Colonic mucosa (tissue), 4 donors: ENCODE data around the gene MARK2. TPM values are rescaled to one million over a fixed set of nuclear protein-coding genes. Genes with fewer than 3 reads are reported as not detected.

Experiments used
- DNase-seq: peaks from one replicate; pipeline ENCODE4 v3.0.0-alpha.2; 2020
- H3K27ac ChIP-seq: fragments of 200-600 bp; one replicate; pipeline ENCODE4 v1.8.0; 2021
- H3K27me3 ChIP-seq: fragments of 200-600 bp; one replicate; pipeline ENCODE4 v1.8.0; 2021
- H3K36me3 ChIP-seq: fragments of 200-600 bp; one replicate; pipeline ENCODE4 v1.8.0; 2021
- H3K4me1 ChIP-seq: fragments of 200-600 bp; one replicate; pipeline ENCODE4 v1.8.0; 2021; ENCODE audit warnings: mild to moderate bottlenecking
- H3K4me3 ChIP-seq: fragments of 200-600 bp; one replicate; pipeline ENCODE4 v1.8.0; 2021
- H3K9ac ChIP-seq, 2 donors: one replicate each; pipeline ENCODE4 v1.7.0; 2013; ENCODE audit warnings: control low read depth in 2 of 2, low read depth in 2 of 2, low read length in 2 of 2
- H3K9me3 ChIP-seq: fragments of 200-600 bp; one replicate; pipeline ENCODE4 v1.8.0; 2021
- intact Hi-C: fragments of 100-400 bp; cut with DNase I; formaldehyde crosslinking; loops from one replicate; pipeline ENCODE4 v1.14.1; 2022
- total RNA-seq, 2 donors: library from RNA; stranded (reverse); fragmentation: NEBNext Ultra II Directional in 1 of 2; extraction: Animal tissue kit (Norgen Biotek cat#: 25700) in 1 of 2; gene quantifications; one replicate each; pipeline ENCODE4 v1.2.1, GENCODE V29; 2021
- TF ChIP-seq, protein P1 (sequence below): fragments of 200-600 bp; IDR thresholded peaks from one replicate; pipeline ENCODE4 v1.8.0; 2022; ENCODE audit warnings: antibody characterized with exemption, mild to moderate bottlenecking
- donor health status: healthy.
- donor health status: DM: no; HTN: no; CAD: no.
- donor health status: DM: no; HTN: no; CAD: no.

MARK2 gene
- total RNA-seq, 2 donors from 2014 or later, result 86.8 to 96.8 TPM

DNA sequence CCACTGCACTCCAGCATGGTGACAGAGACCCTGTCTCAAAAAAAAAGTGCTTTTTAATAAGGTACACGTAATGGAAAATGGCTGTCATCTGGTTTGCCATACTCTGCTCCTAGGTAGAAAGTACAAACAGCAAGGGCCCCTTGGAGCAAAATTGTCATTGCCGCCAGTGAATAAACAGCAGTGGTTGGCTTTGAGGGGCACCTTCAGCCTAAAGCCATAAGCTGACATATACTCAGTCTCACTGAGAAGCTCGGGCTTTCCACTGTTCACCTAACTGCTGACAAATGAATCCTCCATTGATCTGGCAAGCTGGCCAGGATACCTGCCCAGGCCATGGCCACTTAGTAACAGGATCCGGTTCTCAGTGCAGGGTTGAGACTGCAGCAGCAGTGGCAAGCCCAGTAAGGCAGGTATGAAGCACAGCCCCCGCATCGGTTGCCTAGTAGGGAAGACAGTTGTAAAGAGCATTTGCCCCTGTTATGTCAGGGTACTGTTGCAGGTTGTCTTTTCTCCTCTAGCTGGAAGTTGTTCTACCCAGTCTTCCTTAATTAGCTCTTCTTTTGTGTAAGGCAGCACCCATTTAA, 38.8 kb downstream of the MARK2 start:
- Histone ChIP-seq H3K27ac (no peak overlapping the region), H3K4me3 (no peak overlapping the region), H3K9ac (no peak overlapping the region), H3K9me3 (no peaks in the 10 kb centered on the region), H3K36me3 (no peaks in the 10 kb centered on the region), H3K27me3 (no peaks in the 10 kb centered on the region), H3K4me1 (peaks cover 18% of the 10 kb centered on the region)
- intact Hi-C loops, result no loop called here
- TF ChIP-seq, protein P1, sequence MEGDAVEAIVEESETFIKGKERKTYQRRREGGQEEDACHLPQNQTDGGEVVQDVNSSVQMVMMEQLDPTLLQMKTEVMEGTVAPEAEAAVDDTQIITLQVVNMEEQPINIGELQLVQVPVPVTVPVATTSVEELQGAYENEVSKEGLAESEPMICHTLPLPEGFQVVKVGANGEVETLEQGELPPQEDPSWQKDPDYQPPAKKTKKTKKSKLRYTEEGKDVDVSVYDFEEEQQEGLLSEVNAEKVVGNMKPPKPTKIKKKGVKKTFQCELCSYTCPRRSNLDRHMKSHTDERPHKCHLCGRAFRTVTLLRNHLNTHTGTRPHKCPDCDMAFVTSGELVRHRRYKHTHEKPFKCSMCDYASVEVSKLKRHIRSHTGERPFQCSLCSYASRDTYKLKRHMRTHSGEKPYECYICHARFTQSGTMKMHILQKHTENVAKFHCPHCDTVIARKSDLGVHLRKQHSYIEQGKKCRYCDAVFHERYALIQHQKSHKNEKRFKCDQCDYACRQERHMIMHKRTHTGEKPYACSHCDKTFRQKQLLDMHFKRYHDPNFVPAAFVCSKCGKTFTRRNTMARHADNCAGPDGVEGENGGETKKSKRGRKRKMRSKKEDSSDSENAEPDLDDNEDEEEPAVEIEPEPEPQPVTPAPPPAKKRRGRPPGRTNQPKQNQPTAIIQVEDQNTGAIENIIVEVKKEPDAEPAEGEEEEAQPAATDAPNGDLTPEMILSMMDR, result no peak
- DNase-seq, result no peak

DNA sequence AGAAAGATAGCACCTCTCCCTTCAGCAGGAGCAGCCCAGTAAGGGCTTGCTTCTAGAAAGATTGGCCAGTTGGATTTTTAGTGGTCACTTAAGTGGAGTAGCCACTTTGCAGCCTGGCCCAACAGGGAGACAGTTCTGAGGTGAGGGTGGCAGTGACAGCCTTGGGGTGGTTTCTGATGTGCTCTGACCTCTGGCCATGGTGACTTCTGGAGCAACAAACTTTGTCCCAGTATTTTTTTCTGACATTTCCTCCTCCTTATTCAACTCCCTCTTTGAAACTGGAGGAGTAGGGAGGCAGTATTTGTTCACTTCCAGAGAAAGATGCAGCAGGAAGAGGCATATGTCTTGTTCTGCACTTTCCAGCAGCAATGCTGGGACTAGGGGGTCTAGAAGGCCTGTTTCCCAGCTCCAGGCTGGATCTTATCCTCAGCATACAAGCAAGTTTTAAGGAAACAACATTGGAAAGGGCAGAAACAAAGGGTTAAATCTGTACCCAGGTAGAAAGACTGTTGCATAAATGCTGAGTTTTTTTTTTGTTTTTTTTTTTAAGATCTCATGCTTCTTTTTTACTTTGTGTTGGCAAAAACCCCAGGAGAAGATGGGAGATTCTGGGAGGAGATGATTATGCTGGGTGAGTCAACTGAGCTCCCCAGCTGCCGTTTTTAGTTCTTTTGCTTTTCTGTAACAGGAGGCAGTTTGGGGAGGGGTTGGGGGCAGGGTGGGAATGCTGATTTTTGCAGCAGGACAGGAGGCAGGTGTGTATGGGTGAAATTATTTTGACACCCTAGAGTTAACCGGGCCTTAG, 40.9 kb downstream of the MARK2 start:
- DNase-seq, result no peak
- H3K4me3 ChIP-seq, result no peak overlapping the region

DNA sequence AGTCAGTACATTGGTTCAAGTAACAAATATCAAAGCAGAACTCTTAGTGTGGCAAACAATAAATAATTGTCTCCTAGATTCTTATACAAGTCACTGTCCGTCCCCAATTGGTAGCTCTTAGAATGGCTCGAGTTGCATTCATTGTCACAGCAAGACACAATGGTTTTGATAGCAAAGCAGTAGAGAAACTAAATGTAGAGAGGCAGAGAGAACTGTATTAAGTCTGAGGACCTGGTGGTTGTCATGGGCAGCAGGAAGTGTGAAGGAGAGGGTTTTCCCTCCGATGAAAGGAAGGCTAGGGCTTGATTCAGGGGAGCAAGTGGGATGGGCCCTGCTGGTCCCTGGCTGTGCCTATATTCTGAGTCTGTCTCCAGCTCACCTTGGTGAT, 41.5 kb downstream of the MARK2 start:
- intact Hi-C loops, result no loop called here
- Histone ChIP-seq H3K9ac (peak overlapping the region in 1 of 2 donors; percentile 7), H3K9me3 (no peaks in the 10 kb centered on the region), H3K27ac (no peak overlapping the region), H3K27me3 (no peaks in the 10 kb centered on the region), H3K36me3 (no peaks in the 10 kb centered on the region), H3K4me1 (peaks cover 14% of the 10 kb centered on the region), H3K4me3 (no peak overlapping the region)
- TF ChIP-seq, protein P1, result no peak
- no peak for DNase-seq

More for the DNA sequence above, 40.9 kb downstream of the MARK2 start:
- Histone ChIP-seq H3K9ac (peak overlapping the region in 1 of 2 donors; percentile 7), H3K9me3 (no peaks in the 10 kb centered on the region), H3K36me3 (no peaks in the 10 kb centered on the region), H3K4me1 (peaks cover 14% of the 10 kb centered on the region), H3K27me3 (no peaks in the 10 kb centered on the region), H3K27ac (peak overlapping the region; percentile 42)
- intact Hi-C loops, result no loop called here
- TF ChIP-seq, protein P1, result no peak

DNA sequence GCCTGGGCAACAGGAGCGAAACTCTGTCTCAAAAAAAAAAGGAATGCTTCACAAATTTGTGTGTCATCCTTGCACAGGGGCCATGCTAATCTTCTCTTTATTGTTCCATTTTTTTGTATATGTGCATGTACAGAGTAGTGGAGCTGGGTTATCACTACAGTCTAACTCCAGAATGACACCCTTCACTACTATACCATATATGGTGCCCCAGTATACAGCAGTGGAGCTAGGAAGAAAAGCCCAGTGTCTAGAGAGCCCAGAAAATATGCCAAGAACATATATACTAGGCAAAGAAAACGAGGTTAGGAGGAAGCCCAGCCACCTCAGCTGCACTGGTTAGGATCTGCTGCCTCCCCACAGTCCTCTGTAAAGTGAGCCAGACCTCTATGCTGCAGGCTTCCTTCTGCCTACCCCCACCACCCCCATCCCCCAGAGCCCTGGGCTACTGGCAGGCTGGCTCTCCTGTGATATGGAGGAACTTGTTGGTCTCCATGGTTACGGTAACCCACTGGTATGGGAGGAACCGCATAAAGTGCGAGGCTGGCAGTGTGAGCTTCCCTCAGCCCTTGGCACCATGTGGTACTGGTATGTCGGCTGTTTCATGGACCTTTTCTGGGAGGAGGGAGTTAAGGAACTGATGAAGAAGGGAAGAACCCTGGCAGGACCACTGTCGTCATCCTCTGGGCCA, 43.8 kb downstream of the MARK2 start:
- DNase-seq, result no peak

DNA sequence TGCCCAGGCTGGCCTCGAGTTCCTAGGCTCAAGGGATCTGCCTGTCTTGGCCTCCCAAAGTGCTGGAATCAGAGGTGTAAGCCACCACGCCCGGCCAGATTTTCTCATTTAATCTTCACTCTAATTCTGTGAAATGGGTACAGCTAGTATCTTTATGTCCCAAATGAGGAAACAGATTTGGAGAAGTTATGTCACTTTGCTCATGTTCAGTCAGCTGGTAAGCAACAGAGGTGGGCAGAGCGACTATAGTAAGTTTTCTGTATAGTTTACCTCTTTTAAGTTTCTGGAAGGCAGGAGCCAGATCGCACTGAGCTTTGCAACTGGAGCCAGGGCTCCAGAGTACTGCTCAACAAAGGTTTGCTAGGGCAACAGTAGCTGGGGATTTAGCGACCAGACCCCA, 44.9 kb downstream of the MARK2 start:
- DNase-seq, result no peak
- peaks cover 28% of the 10 kb centered on the region for H3K4me1 ChIP-seq
- TF ChIP-seq, protein P1, result no peak
- no peaks in the 10 kb centered on the region for H3K27me3 ChIP-seq
- H3K9ac ChIP-seq, result peak overlapping the region in 1 of 2 donors; percentile 63
- H3K27ac ChIP-seq, result peak overlapping the region; percentile 43
- no peaks in the 10 kb centered on the region for H3K36me3 ChIP-seq
- intact Hi-C loops, result no loop called here
- H3K9me3 ChIP-seq, result no peaks in the 10 kb centered on the region
- no peak overlapping the region for H3K4me3 ChIP-seq

More for the DNA sequence above, 43.8 kb downstream of the MARK2 start:
- TF ChIP-seq, protein P1, result no peak
- Histone ChIP-seq H3K36me3 (no peaks in the 10 kb centered on the region), H3K27me3 (no peaks in the 10 kb centered on the region), H3K9ac (no peak overlapping the region), H3K4me1 (peaks cover 24% of the 10 kb centered on the region), H3K4me3 (no peak overlapping the region), H3K9me3 (no peaks in the 10 kb centered on the region), H3K27ac (no peak overlapping the region)
- intact Hi-C loops, result no loop called here
